ENCODE measurements around the gene SNRNP35. TPM values are rescaled to one million over a fixed set of nuclear protein-coding genes. Genes with fewer than 3 reads are reported as not detected.

Gene SNRNP35
- total RNA-seq, 3 donors from 2014 or later = 20.8 to 26.3 (median 21.5) TPM

DNA sequence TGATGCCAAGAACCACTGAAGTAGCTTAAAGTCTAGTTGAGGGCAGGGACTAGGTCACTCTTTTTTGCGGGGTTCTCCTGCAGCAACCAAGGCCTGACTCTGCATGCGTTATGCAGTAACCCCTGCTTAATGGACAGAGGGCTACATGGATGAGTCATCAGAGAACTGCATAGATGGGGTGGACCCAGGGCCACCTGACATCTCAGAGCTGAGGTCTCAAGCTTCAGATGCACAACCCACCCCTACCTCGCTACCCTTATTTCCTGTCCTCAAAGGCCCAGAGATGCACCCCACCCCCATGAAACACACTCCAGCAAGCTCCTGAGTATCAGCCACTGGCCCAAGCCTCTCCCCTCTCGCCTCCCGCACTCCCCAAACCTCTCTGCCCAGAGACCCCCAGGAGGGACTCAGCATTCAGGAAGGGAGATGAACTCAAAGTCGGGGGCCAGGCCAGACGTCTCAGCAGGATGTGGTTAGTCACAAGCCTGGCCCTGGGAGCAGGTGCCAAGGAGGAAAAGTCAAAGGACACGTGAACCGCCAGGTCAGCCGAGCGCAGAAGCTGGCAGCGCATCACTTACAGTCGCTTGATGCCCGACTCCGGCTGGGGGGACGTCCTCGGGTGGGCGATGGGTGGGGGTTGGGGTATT lies 25.8 kb downstream of the SNRNP35 start:
- no peak for ATAC-seq
- TF ChIP-seq, protein P1, sequence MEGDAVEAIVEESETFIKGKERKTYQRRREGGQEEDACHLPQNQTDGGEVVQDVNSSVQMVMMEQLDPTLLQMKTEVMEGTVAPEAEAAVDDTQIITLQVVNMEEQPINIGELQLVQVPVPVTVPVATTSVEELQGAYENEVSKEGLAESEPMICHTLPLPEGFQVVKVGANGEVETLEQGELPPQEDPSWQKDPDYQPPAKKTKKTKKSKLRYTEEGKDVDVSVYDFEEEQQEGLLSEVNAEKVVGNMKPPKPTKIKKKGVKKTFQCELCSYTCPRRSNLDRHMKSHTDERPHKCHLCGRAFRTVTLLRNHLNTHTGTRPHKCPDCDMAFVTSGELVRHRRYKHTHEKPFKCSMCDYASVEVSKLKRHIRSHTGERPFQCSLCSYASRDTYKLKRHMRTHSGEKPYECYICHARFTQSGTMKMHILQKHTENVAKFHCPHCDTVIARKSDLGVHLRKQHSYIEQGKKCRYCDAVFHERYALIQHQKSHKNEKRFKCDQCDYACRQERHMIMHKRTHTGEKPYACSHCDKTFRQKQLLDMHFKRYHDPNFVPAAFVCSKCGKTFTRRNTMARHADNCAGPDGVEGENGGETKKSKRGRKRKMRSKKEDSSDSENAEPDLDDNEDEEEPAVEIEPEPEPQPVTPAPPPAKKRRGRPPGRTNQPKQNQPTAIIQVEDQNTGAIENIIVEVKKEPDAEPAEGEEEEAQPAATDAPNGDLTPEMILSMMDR (IDR thresholded peaks at IDR 0.05) = no peak
- H3K4me1 ChIP-seq (ENCODE audit: low read depth) = no peaks in the 10 kb centered on the region
- no peaks in the 10 kb centered on the region for H3K36me3 ChIP-seq (ENCODE audit: low read depth)
- no peak overlapping the region for H3K4me3 ChIP-seq
- no peak for DNase-seq
- no peaks in the 10 kb centered on the region for H3K9me3 ChIP-seq
- intact Hi-C loops (cut with DNase I, micrococcal nuclease) = no loop called here

DNA sequence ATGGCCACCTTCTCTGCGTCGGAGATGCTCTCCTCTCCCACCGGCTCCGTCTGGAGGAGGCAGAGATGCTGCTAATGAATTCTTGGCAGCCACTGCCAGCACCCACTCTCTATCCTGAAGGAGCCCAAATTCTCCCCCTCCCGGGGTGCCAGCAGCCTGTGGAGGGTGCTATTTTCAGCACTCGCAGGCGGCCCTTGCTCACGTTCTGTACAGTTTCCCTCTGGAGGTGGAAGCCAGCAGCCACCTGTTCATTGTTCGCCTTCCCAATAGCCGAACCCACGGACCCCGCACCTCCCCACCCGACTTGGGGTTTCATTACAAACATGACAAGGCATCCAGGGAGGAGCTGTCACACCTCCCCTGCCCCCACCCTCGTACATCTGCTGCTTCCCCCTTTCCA lies 27.8 kb downstream of the SNRNP35 start:
- no peak for ATAC-seq
- Histone ChIP-seq H3K4me3 (no peak overlapping the region), H3K9me3 (no peaks in the 10 kb centered on the region), H3K4me1 (ENCODE audit: low read depth) (no peaks in the 10 kb centered on the region), H3K36me3 (ENCODE audit: low read depth) (no peaks in the 10 kb centered on the region)
- DNase-seq = no peak
- TF ChIP-seq, protein P1 (IDR thresholded peaks at IDR 0.05) = no peak
- intact Hi-C loops (cut with DNase I, micrococcal nuclease) = no loop called here

DNA sequence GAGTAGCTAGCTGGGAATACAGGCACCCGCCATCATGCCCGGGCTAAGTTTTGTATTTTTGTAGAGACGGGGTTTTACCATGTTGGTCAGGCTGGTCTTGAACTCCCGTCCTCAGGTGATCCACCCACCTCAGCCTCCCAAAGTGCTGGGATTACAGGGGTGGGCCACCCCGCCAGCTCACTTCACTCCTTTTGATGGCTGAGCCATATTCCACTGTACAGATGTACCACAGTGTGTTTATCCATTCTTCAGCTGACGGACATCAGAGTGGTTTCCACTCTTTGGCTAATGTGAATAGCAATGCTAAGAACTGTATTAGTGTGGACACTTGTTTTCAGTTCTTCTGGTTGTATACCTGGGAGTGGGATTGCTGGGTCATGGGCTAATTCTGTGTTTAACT lies 29.5 kb downstream of the SNRNP35 start:
- Histone ChIP-seq H3K4me1 (ENCODE audit: low read depth) (no peaks in the 10 kb centered on the region), H3K36me3 (ENCODE audit: low read depth) (no peaks in the 10 kb centered on the region), H3K9me3 (no peaks in the 10 kb centered on the region), H3K4me3 (no peak overlapping the region)
- intact Hi-C loops (cut with DNase I, micrococcal nuclease) = no loop called here
- no peak for DNase-seq
- ATAC-seq = no peak
- TF ChIP-seq, protein P1 (IDR thresholded peaks at IDR 0.05) = no peak

DNA sequence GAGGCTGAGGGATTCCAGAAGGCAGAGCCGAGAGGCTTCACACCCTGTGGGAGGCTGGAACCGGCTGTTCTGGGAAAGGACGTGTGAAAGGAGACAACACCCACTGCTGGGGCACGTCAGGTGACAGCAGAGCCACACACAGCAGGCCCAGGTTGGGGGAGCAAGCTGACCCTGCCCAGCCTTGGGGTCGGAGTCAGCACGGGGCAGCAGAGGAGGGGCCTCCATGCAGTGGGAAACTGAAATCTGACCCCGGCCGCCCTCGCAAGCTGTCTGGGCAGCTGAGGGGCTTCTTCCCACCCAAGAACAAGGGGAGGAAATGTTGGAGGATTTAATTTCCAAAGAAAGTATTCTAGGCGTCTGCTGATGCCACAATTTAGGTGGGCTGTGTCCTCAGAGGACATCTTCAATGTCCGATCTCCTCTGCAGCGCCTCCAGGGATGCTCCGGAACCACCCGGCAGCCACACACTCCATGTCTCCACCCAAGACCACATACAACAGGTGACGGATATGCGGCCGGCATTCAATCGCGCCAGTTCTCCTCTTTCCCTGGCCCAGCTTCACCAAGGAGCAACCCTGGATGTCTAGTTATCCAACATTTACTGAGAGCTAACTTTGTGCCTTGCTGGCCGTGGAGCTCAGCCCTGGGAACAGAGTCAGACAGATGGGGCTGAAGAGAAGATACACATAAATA lies 30.7 kb downstream of the SNRNP35 start:
- no peak for ATAC-seq
- Histone ChIP-seq H3K4me1 (ENCODE audit: low read depth) (no peaks in the 10 kb centered on the region), H3K36me3 (ENCODE audit: low read depth) (no peaks in the 10 kb centered on the region)

DNA sequence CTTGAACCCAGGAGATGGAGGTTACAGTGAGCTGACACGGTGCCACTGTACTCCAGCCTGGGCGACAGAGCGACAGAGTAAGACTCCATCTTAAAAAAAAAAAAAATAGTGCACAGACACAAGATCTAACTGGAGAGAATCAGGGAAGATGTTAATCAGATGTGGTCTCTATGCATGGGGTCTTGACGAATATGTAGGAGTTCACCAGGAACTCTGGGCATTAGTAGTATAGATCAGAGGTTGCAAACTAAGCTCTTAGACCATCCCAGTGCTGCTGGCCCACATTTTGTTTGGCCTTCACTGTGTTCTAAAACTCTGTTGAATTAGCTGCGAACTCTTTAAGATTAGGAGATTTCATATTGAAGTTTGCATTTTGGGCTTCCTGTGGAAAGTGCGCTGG lies 31.6 kb downstream of the SNRNP35 start:
- Histone ChIP-seq H3K4me1 (ENCODE audit: low read depth) (no peaks in the 10 kb centered on the region), H3K4me3 (no peak overlapping the region), H3K9me3 (no peaks in the 10 kb centered on the region), H3K36me3 (ENCODE audit: low read depth) (no peaks in the 10 kb centered on the region)
- ATAC-seq (no peak), DNase-seq (no peak)
- intact Hi-C loops (cut with DNase I, micrococcal nuclease) = no loop called here
- TF ChIP-seq, protein P1 (IDR thresholded peaks at IDR 0.05) = no peak

More for the DNA sequence above, 30.7 kb downstream of the SNRNP35 start:
- intact Hi-C loops (cut with DNase I, micrococcal nuclease) = no loop called here
- Histone ChIP-seq H3K4me3 (no peak overlapping the region), H3K9me3 (no peaks in the 10 kb centered on the region)
- DNase-seq = no peak
- TF ChIP-seq, protein P1 (IDR thresholded peaks at IDR 0.05) = no peak
